ENCODE measurements around the gene SLIT3. TPM values are rescaled to one million over a fixed set of nuclear protein-coding genes. Genes with fewer than 3 reads are reported as not detected.

Gene SLIT3
- total and polyA plus RNA-seq, 10 of the 15 experiments (the other 5 are each of a cell fraction or from before 2014, with no cell fraction given), result 0.05 TPM; not detected in 9

GRCh38 chr5:168932400-168933189, 368.3 kb downstream of the SLIT3 start (continued):
- TF ChIP-seq, protein P1, sequence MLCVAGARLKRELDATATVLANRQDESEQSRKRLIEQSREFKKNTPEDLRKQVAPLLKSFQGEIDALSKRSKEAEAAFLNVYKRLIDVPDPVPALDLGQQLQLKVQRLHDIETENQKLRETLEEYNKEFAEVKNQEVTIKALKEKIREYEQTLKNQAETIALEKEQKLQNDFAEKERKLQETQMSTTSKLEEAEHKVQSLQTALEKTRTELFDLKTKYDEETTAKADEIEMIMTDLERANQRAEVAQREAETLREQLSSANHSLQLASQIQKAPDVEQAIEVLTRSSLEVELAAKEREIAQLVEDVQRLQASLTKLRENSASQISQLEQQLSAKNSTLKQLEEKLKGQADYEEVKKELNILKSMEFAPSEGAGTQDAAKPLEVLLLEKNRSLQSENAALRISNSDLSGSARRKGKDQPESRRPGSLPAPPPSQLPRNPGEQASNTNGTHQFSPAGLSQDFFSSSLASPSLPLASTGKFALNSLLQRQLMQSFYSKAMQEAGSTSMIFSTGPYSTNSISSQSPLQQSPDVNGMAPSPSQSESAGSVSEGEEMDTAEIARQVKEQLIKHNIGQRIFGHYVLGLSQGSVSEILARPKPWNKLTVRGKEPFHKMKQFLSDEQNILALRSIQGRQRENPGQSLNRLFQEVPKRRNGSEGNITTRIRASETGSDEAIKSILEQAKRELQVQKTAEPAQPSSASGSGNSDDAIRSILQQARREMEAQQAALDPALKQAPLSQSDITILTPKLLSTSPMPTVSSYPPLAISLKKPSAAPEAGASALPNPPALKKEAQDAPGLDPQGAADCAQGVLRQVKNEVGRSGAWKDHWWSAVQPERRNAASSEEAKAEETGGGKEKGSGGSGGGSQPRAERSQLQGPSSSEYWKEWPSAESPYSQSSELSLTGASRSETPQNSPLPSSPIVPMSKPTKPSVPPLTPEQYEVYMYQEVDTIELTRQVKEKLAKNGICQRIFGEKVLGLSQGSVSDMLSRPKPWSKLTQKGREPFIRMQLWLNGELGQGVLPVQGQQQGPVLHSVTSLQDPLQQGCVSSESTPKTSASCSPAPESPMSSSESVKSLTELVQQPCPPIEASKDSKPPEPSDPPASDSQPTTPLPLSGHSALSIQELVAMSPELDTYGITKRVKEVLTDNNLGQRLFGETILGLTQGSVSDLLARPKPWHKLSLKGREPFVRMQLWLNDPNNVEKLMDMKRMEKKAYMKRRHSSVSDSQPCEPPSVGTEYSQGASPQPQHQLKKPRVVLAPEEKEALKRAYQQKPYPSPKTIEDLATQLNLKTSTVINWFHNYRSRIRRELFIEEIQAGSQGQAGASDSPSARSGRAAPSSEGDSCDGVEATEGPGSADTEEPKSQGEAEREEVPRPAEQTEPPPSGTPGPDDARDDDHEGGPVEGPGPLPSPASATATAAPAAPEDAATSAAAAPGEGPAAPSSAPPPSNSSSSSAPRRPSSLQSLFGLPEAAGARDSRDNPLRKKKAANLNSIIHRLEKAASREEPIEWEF (IDR thresholded peaks at IDR 0.05; ENCODE audit: insufficient replicate concordance, low read depth, low read length), result no peak
- TF ChIP-seq, protein P2, sequence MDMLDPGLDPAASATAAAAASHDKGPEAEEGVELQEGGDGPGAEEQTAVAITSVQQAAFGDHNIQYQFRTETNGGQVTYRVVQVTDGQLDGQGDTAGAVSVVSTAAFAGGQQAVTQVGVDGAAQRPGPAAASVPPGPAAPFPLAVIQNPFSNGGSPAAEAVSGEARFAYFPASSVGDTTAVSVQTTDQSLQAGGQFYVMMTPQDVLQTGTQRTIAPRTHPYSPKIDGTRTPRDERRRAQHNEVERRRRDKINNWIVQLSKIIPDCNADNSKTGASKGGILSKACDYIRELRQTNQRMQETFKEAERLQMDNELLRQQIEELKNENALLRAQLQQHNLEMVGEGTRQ (IDR thresholded peaks at IDR 0.05; ENCODE audit: borderline replicate concordance, low read depth, low read length), result no peak
- TF ChIP-seq EZH2 (IDR thresholded peaks at IDR 0.05; ENCODE audit: borderline replicate concordance, control insufficient read depth, low read depth, low read length), result no peak
- no peak for TF ChIP-seq SMAD5 (IDR thresholded peaks at IDR 0.05; ENCODE audit: low read depth)
- no peak for TF ChIP-seq POLR2AphosphoS5 (IDR thresholded peaks at IDR 0.05; ENCODE audit: low read length)
- TF ChIP-seq MEF2B (IDR thresholded peaks at IDR 0.05; ENCODE audit: partially characterized antibody, poor library complexity, severe bottlenecking), result no peak
- TF ChIP-seq NR2C2 (IDR thresholded peaks at IDR 0.05; ENCODE audit: borderline replicate concordance, control insufficient read depth, insufficient read length, low read depth), result no peak
- no peak for TF ChIP-seq SIX5 (IDR thresholded peaks at IDR 0.05; ENCODE audit: low read depth, low read length, severe bottlenecking)
- TF ChIP-seq RCOR1 (conservative IDR thresholded peaks at IDR 0.05; ENCODE audit: low read depth, low read length), result no peak
- no peak for TF ChIP-seq ZBED1 (IDR thresholded peaks at IDR 0.05; ENCODE audit: borderline replicate concordance)
- no peak for TF ChIP-seq CBFB (IDR thresholded peaks at IDR 0.05; ENCODE audit: low read depth)
- TF ChIP-seq SP1 (IDR thresholded peaks at IDR 0.05; ENCODE audit: low read depth, low read length), result no peak
